ACC112 (cell line): ENCODE data around the gene UQCRHL.

Experiments
- H2AFZ ChIP-seq: fragments of 200-600 bp; sonication (generic); one replicate; pipeline ENCODE4 v1.6.0; 2017; ENCODE audit warnings: antibody characterized with exemption, low read length; ENCODE audit not compliant: unreplicated experiment
- H3K27ac ChIP-seq: fragments of 200-600 bp; sonication (generic); 2 replicates; pipeline ENCODE4 v1.5.1; 2014; ENCODE audit warnings: low read depth, mild to moderate bottlenecking, antibody characterized with exemption, low read length, moderate library complexity
- H3K27me3 ChIP-seq: fragments of 200-600 bp; sonication (generic); 2 replicates; pipeline ENCODE4 v1.6.1; 2014; ENCODE audit warnings: mild to moderate bottlenecking, antibody characterized with exemption, low read length, moderate library complexity, mixed read lengths; ENCODE audit not compliant: insufficient read depth
- H3K36me3 ChIP-seq: fragments of 200-600 bp; sonication (generic); 2 replicates; pipeline ENCODE4 v1.6.1; 2016; ENCODE audit warnings: mild to moderate bottlenecking, antibody characterized with exemption, low read length, moderate library complexity, mixed read lengths; ENCODE audit not compliant: insufficient read depth
- H3K4me1 ChIP-seq: fragments of 200-600 bp; sonication (generic); one replicate; pipeline ENCODE4 v1.6.1; 2016; ENCODE audit warnings: low read length, mixed read lengths; ENCODE audit not compliant: insufficient read depth, unreplicated experiment, control insufficient read depth
- H3K4me3 ChIP-seq: fragments of 200-600 bp; sonication (generic); 2 replicates; pipeline ENCODE4 v1.5.1; 2014; ENCODE audit warnings: mild to moderate bottlenecking, low read depth, low read length
- H3K79me2 ChIP-seq: fragments of 200-600 bp; sonication (generic); one replicate; pipeline ENCODE4 v1.6.0; 2016; ENCODE audit warnings: low read length; ENCODE audit not compliant: control insufficient read depth, unreplicated experiment, insufficient read depth

Gene UQCRHL

DNA sequence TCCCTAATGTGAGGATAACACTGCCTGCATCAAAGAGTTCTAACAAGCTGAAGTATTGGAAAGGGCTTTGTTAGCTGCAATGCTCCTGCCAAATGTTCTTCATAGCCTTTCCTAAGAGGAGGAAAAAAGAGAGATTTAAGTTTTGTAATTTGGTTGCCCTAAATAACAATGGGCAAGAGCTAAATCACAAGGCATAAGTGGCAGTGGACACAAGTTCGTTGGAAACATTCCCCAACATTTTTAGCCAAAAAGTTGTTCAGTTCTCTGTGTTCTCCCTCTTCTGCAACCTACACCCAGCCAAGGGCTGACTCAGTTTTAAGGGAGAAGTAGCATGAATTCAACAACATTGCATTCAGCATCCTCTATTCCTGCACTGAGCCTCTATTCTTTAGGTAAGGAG is 2.6 kb upstream of the UQCRHL start:
- no peak overlapping the region for H3K4me3 ChIP-seq
- no peaks in the 10 kb centered on the region for H3K27me3 ChIP-seq
- no peak overlapping the region for H2AFZ ChIP-seq
- no peak overlapping the region for H3K27ac ChIP-seq
- no peaks in the 10 kb centered on the region for H3K79me2 ChIP-seq
- H3K36me3 ChIP-seq, result no peaks in the 10 kb centered on the region
- no peaks in the 10 kb centered on the region for H3K4me1 ChIP-seq

DNA sequence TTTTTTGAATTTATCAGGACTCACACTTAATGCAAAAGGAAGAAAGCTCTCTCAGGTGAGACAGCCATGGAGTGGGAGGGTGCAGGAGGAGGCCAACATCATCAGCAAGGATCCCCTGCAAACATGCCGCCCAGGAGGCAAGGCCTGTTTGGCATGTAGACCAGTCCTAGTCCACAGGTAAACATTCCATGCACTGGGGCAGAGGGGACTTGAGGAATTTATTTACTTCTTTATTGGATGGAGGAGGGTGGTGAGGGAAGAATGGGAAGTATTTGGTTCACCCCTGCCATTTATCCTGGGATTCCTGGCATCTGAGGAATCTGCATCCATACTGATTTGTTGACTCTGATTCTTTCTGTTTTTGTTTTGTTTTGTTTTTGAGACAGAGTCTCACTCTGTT is 1.5 kb upstream of the UQCRHL start:
- Histone ChIP-seq H2AFZ (no peak overlapping the region), H3K79me2 (no peaks in the 10 kb centered on the region), H3K36me3 (no peaks in the 10 kb centered on the region), H3K27ac (no peak overlapping the region), H3K4me1 (no peaks in the 10 kb centered on the region), H3K4me3 (no peak overlapping the region), H3K27me3 (no peaks in the 10 kb centered on the region)

DNA sequence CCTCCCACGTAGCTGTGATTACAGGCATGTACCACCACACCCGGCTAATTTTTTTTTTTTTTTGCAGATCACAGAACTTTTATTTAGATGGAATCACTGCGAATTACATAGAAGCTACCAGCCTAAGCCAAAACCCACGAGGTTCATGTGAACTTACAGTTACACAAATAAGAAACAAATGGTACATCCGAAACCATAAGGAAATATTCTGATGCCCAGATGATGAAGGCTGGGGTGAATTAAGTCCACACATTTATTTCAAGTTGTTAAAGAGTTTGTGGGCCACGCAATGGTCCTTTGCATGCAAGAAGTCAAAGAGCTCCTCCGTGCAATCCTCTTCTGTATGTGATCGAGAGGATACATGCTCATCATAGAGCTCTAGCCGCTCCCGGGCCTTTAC is 328 bp downstream of the UQCRHL start:
- no peak overlapping the region for H3K4me3 ChIP-seq
- H3K36me3 ChIP-seq, result no peaks in the 10 kb centered on the region
- H3K27ac ChIP-seq, result no peak overlapping the region
- H3K27me3 ChIP-seq, result no peaks in the 10 kb centered on the region
- no peaks in the 10 kb centered on the region for H3K79me2 ChIP-seq
- peaks cover 10% of the 10 kb centered on the region for H3K4me1 ChIP-seq
- no peak overlapping the region for H2AFZ ChIP-seq

DNA sequence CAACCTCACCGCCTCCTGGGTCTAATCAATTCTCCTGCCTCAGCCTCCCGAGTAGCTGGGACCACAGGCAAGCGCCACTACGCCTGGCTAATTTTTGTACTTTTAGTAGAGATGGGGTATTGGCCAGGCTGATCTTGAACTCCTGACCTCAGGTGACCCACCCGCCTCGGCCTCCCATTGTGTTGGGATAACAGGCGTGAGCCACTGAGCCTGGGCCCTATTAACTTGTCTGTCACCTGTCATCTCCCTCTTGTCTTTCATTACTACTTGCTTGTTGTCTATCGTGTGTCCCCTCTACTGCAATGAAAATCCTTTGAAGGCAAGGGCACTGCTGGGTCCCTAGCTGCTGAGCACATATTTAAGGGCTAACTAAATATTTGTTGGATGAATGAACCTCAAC is 3.4 kb downstream of the UQCRHL start:
- Histone ChIP-seq H3K36me3 (no peaks in the 10 kb centered on the region), H3K27ac (no peak overlapping the region), H3K4me1 (peaks cover 39% of the 10 kb centered on the region), H2AFZ (no peak overlapping the region), H3K4me3 (no peak overlapping the region), H3K79me2 (no peaks in the 10 kb centered on the region), H3K27me3 (no peaks in the 10 kb centered on the region)

DNA sequence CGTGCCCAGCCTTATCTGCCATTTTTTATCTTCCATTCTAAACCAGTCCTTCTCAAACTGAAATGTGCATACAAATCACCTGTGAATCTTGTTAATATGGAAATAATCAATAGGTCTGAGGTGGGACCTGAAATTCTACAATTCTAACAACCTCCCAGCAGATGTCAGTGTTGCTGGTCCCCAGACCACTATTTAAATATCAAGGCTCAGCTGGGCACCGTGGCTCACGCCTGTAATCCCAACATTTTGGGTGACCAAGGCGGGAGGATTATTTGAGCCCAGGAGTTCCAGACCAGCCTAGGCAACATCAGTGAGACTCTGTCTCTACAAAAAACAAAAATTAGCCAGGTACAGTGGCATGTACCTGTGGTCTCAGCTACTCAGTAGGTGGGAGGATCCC is 4.1 kb downstream of the UQCRHL start:
- Histone ChIP-seq H3K27ac (no peak overlapping the region), H2AFZ (no peak overlapping the region), H3K27me3 (no peaks in the 10 kb centered on the region), H3K4me1 (peaks cover 39% of the 10 kb centered on the region), H3K79me2 (no peaks in the 10 kb centered on the region), H3K4me3 (no peak overlapping the region), H3K36me3 (no peaks in the 10 kb centered on the region)

DNA sequence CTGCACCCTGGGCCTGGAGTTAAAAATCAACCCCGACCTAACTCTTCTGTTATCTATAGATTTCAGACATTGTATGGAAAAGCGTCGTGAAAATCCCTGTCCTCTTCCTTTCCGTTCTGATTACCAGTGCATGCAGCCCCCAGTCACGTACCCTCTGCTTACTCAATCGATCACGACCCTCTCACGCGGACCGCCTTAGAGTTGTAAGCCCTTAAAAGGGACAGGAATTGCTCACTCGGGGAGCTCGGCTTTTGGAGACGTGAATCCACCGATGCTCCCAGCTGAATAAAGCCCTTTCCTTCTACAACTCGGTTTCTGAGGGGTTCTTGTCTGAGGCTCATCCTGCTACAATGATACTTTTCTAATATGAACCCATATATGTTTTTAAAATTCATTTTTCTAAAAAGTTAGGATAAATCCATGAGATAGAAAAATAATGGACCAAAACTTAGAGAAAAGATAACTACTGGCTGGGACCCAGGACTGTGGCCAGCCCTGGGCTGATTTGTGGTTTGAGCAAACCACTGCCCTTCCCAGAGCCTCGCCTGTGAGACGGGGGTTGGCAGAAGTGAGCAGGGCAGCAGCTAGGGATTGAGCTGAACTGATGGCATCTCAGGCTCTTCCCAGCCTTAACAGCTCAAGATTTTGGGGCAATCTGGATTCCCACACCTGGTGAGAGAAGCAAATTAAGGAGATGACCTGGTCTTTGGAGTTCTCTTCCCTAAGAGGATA is 5.0 kb downstream of the UQCRHL start:
- H3K4me3 ChIP-seq, result no peak overlapping the region
- H3K27ac ChIP-seq, result no peak overlapping the region
- no peak overlapping the region for H2AFZ ChIP-seq
- H3K36me3 ChIP-seq, result no peaks in the 10 kb centered on the region
- peaks cover 48% of the 10 kb centered on the region for H3K4me1 ChIP-seq
- no peaks in the 10 kb centered on the region for H3K79me2 ChIP-seq
- H3K27me3 ChIP-seq, result no peaks in the 10 kb centered on the region

DNA sequence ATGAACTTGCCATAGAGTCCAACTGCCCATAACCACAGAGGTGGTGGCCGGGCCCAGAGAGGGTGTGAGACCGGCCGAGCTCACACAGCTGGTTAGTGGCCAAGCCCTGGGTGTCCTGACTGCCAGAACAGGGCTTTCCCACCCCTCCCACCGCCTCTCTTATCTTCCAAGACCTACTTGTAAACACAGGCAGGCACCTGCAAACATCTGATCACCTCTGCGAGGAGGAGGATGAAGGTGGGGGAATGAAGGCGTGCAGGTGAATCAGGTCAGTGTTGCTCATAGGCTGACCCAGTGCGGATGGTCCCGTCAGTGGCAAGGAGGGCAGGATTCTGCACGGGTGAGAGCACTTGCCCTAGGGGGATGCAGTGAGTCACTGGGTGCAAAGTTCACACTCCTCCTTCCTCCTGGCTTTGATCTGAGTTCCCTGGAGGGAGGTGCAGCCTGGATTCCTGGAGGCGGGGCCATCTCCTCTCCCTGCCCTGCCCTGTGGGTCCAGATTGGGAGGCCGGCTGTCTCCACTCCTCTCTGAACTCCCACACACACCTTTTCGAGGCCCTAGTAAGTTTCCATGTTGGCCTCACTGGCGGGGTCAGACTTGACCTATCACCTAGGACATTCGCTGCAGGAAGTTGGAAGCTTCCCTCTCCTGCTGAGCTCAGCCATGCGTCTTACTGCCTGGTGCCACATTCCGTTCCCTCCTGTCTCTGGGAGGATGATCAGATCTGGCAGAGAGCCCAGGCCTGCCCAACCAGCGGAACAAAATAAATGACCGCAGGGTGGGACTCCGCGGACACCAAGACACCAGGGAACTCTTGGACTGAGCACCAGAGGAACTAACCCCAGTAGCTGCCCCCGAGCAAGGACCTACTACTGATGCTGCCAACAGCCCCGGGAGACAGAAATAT is 7.3 kb downstream of the UQCRHL start:
- H3K27ac ChIP-seq, result peak overlapping the region; percentile 97
- peaks cover 66% of the 10 kb centered on the region for H3K4me1 ChIP-seq
- peak overlapping the region; percentile 68 for H3K4me3 ChIP-seq
- H2AFZ ChIP-seq, result no peak overlapping the region
- no peaks in the 10 kb centered on the region for H3K79me2 ChIP-seq
- no peaks in the 10 kb centered on the region for H3K27me3 ChIP-seq
- H3K36me3 ChIP-seq, result no peaks in the 10 kb centered on the region

DNA sequence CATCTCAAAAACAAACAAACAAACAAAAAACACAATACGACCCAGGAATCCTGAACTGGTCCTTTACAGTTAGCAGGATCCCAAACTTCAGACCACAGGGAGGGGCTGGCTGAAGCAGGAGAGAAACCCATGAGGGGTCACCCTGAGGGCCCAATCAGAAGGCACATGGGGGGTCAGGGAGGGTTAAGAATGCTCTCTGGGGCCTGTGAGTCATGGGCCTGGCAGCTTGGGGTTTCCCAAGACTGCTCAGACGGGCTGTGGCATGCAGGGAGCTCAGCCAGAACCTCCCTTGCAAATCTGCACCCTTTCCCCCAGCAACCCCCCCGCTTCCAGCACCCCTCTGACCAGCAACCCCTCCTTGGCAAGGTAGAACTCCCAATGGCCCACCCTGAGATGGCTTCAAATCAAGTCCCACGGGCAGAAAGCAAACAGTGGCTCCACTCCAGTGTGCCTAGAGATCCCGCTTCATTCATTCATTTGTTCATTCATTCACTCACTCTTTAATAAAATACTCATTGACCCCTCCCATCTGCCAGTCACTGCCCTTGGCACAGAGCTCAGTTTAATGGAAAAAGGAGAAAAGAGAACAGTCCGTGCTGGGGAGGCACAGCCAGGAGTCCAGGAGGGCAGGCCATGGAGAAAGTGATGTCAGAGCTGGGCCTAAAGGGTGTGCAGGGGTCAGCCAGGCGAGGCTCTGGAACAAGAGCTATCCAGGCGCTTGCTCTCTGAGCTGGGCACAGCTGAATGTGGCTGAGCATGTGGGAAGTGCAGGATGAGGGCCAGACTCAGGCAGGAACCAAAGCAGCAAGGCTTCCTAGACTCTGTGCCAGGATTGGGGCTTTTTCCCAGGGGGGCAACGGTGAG is 8.2 kb downstream of the UQCRHL start:
- no peaks in the 10 kb centered on the region for H3K27me3 ChIP-seq
- H3K27ac ChIP-seq, result peak overlapping the region; percentile 97
- H2AFZ ChIP-seq, result peak overlapping the region; percentile 61
- H3K4me1 ChIP-seq, result peaks cover 73% of the 10 kb centered on the region
- H3K36me3 ChIP-seq, result no peaks in the 10 kb centered on the region
- H3K79me2 ChIP-seq, result no peaks in the 10 kb centered on the region
- peak overlapping the region; percentile 68 for H3K4me3 ChIP-seq

DNA sequence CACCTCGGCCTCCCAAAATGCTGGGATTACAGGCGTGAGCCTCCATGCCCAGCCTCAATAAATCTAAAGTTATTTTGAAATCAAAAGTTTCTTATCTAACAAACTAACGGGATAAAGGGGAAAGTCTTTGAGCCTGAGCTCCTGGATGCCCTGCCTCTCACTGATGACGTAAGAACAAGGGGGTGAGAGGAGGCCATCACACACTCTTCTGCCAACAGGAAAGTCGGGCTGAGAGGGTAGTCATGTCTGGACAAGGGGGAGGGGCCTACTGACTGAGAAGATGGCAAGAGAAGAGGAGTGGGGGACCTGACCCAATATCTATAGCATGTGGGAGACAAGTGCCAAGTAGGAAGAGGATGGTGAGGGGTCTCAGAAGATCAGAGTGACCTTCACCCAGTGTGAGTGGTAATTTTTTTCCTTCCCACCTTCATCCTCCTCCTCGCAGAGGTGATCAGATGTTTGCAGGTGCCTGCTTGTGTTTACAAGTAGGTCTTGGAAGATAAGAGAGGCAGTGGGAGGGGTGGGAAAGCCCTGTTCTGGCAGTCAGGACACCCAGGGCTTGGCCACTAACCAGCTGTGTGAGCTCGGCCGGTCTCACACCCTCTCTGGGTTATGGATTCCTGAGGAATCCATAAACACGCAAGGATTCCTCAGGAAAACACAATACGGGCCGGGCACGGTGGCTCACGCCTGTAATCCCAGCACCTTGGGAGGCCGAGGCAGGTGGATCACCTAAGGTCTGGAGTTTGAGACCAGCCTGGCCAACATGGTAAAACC is 9.6 kb downstream of the UQCRHL start:
- Histone ChIP-seq H2AFZ (no peak overlapping the region), H3K27ac (peak overlapping the region; percentile 90), H3K27me3 (no peaks in the 10 kb centered on the region), H3K4me1 (peaks cover 72% of the 10 kb centered on the region), H3K4me3 (no peak overlapping the region), H3K79me2 (no peaks in the 10 kb centered on the region), H3K36me3 (no peaks in the 10 kb centered on the region)

DNA sequence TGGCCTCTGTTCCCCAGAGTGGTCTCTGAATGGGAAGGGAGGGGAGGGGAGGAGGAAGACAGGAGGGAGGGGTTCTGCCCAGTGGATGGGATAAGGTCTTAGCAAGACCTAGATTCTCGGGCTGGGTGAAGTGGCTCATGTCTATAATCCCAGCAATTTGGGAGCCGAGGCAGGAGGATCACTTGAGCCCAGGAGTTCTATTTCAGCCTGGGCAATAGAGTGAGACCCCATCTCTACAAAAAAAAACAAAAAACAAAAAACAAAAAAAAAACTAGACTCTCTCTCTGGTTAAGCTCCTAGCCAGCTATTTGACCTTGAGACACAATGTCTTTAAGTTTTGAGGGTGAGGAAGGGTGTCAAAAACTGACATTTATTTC is 11.4 kb downstream of the UQCRHL start:
- no peak overlapping the region for H2AFZ ChIP-seq
- no peak overlapping the region for H3K4me3 ChIP-seq
- H3K27ac ChIP-seq, result peak overlapping the region; percentile 90
- H3K27me3 ChIP-seq, result no peaks in the 10 kb centered on the region
- H3K79me2 ChIP-seq, result no peaks in the 10 kb centered on the region
- peaks cover 56% of the 10 kb centered on the region for H3K4me1 ChIP-seq
- H3K36me3 ChIP-seq, result no peaks in the 10 kb centered on the region
